ENCODE results near the gene PFKL.

DNA sequence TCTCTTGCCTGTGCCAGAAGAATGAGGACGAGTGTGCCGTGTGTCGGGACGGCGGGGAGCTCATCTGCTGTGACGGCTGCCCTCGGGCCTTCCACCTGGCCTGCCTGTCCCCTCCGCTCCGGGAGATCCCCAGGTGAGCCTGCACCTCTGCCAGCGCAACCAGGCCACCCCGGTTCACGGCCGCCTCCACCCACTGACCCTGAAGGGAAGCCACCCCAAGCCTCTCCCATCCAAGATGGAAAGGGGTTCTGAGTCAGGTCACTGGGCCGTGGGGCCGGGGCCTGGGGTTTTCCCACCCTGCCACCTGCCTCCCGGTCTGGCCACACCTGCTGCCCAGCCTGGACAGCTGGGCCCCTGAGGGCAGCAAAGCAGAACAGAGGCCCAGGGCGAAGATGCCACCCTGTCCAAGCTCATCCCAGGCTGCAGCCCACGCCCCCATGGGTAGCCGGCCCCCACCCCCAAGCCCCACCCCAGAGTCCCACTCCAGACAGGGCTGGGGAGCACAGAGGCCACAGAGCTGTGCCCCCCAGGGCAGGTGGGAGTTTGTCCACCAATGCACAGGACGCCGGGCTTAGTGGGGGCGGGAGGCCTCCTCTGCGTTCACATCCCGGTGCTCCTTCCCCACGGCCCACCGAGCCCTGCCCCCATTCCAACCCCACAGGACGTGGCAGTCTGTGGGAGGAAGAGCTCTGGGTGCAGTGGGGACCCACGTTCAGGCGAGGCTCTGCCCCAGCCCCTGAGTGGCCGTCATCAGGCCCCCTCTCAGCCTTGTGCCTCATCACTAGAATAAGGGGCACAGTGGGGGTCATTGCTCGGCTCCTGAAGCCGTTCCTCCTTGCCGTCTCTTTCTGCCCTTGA is 8.5 kb upstream of the PFKL start:
- TF ChIP-seq POLR2AphosphoS5 (IDR thresholded peaks at IDR 0.05; ENCODE audit: low read depth) = no peak
- TF ChIP-seq, protein P1, sequence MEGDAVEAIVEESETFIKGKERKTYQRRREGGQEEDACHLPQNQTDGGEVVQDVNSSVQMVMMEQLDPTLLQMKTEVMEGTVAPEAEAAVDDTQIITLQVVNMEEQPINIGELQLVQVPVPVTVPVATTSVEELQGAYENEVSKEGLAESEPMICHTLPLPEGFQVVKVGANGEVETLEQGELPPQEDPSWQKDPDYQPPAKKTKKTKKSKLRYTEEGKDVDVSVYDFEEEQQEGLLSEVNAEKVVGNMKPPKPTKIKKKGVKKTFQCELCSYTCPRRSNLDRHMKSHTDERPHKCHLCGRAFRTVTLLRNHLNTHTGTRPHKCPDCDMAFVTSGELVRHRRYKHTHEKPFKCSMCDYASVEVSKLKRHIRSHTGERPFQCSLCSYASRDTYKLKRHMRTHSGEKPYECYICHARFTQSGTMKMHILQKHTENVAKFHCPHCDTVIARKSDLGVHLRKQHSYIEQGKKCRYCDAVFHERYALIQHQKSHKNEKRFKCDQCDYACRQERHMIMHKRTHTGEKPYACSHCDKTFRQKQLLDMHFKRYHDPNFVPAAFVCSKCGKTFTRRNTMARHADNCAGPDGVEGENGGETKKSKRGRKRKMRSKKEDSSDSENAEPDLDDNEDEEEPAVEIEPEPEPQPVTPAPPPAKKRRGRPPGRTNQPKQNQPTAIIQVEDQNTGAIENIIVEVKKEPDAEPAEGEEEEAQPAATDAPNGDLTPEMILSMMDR (IDR thresholded peaks at IDR 0.05; ENCODE audit: insufficient read depth, low read length) = no peak
- TF ChIP-seq, protein P2, sequence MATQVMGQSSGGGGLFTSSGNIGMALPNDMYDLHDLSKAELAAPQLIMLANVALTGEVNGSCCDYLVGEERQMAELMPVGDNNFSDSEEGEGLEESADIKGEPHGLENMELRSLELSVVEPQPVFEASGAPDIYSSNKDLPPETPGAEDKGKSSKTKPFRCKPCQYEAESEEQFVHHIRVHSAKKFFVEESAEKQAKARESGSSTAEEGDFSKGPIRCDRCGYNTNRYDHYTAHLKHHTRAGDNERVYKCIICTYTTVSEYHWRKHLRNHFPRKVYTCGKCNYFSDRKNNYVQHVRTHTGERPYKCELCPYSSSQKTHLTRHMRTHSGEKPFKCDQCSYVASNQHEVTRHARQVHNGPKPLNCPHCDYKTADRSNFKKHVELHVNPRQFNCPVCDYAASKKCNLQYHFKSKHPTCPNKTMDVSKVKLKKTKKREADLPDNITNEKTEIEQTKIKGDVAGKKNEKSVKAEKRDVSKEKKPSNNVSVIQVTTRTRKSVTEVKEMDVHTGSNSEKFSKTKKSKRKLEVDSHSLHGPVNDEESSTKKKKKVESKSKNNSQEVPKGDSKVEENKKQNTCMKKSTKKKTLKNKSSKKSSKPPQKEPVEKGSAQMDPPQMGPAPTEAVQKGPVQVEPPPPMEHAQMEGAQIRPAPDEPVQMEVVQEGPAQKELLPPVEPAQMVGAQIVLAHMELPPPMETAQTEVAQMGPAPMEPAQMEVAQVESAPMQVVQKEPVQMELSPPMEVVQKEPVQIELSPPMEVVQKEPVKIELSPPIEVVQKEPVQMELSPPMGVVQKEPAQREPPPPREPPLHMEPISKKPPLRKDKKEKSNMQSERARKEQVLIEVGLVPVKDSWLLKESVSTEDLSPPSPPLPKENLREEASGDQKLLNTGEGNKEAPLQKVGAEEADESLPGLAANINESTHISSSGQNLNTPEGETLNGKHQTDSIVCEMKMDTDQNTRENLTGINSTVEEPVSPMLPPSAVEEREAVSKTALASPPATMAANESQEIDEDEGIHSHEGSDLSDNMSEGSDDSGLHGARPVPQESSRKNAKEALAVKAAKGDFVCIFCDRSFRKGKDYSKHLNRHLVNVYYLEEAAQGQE (IDR thresholded peaks at IDR 0.05; ENCODE audit: insufficient replicate concordance, low read depth) = no peak

All from HL-60 (cell line).